HS-5 (cell line): ENCODE measurements around the gene MYO18A.
"Not testable (repeated sequence)": the region's sequence is repeated elsewhere in the genome, so short reads cannot be mapped to it uniquely, and the experiment has no call there.

Source experiments
- DNase-seq: peaks from one replicate; pipeline ENCODE4 v3.0.0-alpha.2; 2012; ENCODE audit warnings: low read depth

Gene MYO18A

DNA sequence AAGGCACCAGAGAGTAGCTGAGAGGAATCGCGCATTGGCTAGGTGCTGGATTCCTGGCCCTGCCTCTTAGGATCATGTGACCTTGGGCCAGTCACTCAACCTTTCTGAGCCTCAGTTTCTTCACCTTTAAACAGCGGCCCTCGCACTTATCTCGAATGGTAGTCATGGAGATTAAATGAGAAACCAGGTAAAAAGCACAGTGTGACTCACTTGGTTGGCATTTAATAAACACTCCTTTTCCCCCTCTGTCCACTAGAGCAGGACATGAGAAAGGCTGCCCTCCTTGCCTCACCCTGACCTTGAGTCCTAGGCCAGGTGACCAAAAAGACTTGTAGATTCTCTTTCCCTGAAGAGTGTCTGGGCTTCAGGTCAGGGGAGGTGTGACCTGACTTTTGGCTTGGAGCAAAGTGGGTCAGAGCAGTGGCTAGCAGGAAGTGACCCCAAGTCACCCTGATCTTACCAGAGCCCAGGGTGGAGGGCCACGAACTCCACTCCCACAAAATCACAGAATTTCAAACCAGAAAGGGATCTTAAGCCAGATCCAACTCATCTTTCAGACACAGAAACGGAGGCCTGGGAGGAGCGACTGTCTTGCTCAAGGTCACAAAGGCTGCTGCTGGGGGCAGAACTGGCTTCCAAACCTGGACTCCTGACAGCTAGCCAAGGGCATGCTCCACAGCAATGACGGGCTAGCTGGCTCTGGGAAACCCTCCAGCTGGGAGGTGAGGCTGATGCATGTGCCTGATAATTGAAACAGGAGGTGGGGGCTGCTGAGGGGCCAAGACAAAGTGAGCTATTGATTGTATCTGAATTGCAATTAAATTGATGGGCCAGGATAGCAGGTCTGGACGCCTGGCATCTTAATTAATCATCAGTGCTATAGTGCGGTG lies 72.0 kb downstream of the MYO18A start:
- DNase-seq = no peak

DNA sequence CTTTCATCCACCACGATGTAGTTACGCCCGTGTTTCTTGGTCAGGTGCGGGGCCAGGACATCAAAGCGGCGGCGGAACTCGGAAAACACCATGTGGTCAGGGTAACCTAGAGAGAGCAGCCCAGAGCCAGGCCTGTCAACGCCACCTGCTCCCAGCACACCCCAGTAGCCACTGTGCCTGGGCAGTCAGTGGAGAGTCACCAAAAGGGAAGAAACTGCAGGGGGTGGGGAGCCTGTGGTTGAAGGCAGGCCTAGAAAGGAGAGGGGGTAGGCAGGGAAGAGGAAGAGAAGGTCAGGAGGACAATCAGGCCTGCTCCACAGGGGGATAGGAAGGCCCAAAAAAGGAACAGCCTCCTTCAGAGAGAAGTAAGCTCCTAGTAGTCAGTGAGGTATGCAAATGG lies 73.1 kb downstream of the MYO18A start:
- DNase-seq = no peak

- DNase-seq = no peak
Observed at GRCh38 chr17:29103341-29103740, 76.9 kb downstream of the MYO18A start.

DNA sequence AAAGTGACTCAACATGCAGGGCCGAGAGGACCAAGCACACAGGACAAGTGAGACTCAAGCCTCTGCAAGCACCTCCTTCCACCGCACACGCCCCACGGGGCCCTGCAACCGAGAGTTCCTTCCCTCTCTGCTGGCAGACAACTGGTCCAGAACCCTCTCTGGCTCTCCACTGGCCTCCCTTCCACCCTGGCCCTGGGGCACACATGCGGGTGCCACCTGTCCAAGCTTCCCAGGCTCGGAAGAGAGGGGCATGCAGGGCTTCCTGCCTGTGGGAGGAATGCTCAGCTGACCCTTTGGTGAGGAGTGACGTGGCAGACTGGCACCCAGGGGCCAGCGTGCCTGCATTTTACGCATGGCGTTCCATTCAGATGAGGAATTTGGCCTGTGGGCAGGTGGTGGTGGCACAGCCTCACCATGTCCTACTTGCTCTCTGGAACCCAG lies 77.4 kb downstream of the MYO18A start:
- no peak for DNase-seq

- DNase-seq = no peak
Observed at GRCh38 chr17:29102046-29102445, 78.2 kb downstream of the MYO18A start.

DNA sequence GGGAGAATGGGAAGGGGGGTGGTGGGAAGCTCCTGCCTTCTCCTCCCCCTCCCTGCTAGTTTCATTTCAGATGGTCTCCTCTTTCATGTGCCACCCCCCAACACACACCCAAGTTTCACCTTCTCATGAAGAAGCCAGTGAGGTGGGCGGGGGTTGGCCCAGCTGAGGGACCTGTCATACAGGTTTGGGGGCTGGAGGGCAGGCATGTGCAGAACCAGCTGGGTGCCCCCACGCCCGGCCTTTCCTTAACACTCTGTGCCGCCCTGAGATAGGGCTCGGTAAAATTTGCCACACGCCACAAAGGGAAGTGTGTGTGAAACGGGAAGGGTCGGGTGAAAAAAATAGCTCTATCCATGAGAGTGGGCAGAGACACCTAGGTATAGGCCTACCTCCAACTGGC lies 79.9 kb downstream of the MYO18A start:
- no peak for DNase-seq

- DNase-seq = no peak
Observed at GRCh38 chr17:29099527-29099926, 80.7 kb downstream of the MYO18A start.

- no peak for DNase-seq
Observed at GRCh38 chr17:29096094-29096493, 84.1 kb downstream of the MYO18A start.

- DNase-seq = no peak
Observed at GRCh38 chr17:29095439-29095838, 84.8 kb downstream of the MYO18A start.

DNA sequence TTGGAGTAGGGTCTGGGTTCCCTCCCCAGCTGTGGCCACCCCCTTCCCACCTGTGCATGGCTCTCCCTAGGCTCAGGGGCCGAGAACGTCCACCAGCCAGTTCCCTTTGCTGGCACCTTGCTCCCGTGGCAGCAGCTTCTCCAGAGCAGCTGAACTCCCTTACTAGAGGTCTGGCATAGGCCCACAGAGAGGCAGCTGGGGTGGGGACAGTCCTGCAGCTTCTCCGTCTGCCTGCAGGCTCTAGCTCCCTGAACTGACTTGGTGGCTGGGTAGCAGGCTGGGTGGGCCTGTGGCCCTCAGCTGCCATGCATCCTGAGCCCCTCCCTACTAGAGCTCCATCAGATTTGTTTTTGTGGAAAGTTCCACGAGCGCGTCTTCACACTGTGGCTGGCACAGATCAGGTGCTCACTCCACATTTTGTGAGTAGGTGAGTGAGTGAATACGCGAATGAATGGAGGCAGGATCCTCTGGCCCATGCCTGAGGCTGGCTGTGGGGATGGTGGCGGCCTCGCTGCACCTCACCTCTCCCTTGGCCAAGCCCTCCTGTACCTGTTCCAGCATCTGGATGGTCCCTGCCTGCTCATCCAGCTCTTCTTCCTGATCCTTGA lies 86.0 kb downstream of the MYO18A start:
- no peak for DNase-seq

- no peak for DNase-seq
Observed at GRCh38 chr17:29093090-29093871, 86.9 kb downstream of the MYO18A start.

DNA sequence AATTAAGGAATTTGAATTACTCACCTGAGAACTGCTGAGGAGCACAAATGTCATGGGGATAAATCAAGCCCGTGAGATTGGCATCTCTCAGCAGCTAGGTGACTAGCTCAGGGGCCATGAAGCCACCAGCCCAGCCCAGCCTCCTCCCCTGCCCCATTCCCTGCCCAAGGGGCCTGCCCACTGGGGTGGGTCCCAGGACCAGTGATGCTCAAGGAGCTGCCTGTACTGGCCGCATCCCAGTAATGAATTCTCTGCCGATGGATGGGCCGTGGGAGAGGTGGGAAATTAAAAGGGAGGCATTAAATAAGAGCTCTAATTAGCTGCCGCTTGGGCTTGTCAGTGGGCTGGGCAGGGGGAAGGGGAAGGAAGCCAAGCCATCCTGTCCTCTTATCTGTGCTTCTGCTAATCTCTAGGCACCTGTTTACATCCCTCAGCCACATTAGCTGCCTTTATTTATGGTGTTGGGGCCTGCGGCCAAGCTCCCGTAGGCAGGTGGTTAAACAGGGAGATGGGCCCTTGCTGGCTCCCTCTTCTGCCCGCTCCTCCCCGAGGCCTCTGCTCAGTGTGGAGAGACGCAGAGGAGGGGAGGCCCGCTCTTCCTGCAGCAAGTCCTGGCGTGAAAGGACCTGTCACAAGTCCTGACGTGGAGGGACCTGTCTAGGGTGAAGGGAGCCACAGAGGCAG lies 88.5 kb downstream of the MYO18A start:
- no peak for DNase-seq

DNA sequence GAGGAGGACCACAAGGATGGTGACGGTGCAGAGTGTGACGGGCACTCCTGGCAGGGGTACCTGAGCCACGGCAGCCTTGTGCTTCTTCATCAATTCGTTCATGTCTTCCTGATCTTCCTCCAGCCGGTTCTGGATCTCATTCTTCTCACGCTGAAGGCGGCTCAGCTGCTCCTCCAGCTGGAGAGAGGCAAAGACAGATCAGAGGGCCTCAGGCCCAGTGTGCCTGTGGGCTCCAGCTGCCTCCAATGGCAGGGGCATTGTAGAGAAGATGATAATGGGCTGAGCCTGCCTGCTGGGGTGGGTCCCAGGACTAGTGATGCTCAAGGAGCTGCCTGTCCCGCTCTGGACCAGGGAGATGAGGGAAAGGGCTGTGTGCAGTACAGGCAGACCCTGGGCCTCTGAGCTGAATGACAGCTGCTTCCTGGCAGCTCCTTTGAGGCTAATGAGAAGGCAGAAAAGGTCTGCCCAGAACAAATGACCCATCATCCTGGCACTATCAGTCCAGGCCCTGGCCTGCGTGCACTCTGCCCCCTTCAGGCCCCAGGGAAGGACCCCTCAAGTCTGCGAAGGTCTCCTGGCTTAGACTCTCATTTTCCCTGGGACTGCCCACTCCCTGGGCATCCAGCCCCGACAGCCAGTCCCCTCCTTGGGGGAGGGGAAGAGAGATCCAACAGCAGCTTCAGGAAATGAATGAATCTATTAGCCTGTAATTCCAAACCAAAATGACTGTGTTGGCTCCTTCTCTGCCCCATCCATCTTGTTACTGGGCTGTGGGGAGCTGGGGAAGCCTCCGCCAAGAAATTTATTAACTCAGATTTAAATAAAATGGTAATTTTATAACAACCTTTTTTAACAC lies 89.2 kb downstream of the MYO18A start:
- no peak for DNase-seq

GRCh38 chr17:29090108-29090507 lies 90.1 kb downstream of the MYO18A start:
- DNase-seq = no peak

GRCh38 chr17:29089601-29090044 lies 90.6 kb downstream of the MYO18A start:
- no peak for DNase-seq

DNA sequence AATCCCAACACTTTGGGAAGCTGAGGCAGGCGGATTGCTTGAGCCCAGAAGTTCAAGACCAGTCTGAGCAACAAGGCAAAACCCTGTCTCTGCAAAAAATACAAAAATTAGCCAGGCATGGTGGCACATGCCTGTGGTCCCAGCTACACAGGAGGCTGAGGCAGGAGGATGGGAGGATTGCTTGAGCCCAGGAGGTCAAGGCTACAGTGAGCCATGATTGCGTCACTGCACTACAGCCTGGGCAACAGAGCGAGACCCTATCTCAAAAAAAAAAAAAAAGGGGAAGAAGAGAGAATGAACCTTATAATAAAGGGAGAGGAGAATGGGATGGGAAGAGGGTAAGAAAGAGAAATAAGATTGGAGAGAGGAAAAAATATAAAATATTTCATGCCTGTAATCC lies 91.4 kb downstream of the MYO18A start:
- not testable (repeated sequence) for DNase-seq

GRCh38 chr17:29086628-29087332 lies 93.4 kb downstream of the MYO18A start:
- DNase-seq = no peak

GRCh38 chr17:29085223-29085622 lies 95.0 kb downstream of the MYO18A start:
- no peak for DNase-seq

DNA sequence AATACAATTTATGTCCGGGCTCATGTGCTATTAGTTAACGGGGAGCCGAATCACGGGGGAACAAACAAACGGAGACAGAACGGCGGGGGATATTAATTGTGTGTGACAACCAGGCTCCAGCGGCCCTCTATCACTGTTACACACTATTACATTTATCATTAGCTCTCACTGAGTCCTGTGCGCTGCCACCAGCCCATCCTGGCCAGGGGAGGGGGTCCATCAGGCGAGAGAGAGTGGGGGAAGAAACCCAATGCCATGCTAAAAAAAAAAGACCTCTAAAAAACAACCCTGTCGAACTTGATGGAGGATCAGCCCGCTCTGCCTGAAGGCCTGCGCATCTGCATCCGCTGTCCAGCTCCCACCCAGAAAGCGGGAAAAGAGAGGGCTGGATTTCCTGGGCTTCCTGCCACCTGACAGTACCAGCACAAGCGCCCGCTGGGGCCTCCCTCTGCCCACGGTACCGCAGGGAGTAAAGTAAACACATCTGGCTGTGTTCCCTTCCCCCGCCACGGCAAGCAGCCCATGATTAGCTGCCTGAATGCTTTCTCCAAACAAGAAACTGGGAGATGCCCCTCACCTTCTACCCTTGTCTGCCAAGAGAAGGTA lies 95.6 kb downstream of the MYO18A start:
- DNase-seq = no peak

- DNase-seq = no peak
Observed at GRCh38 chr17:29080965-29081364, 99.2 kb downstream of the MYO18A start.
